Left lung (tissue), 10 donors: ENCODE data around the gene THRSP. TPM values are rescaled to one million over a fixed set of nuclear protein-coding genes. Genes with fewer than 3 reads are reported as not detected.
"Not testable (repeated sequence)": the region's sequence is repeated elsewhere in the genome, so short reads cannot be mapped to it uniquely, and the experiment has no call there.

Source experiments
- ATAC-seq: fragments of 200-7000 bp; cut with Tn5 transposase; one replicate; pipeline ENCODE4 v1.9.1; 2020; ENCODE audit warnings: moderate library complexity
- DNase-seq, 4 donors: peaks; one replicate each; pipeline ENCODE4 v3.0.0-alpha.2; 2013 to 2020
- H3K27ac ChIP-seq, 2 donors: fragments of 200-600 bp; sonication (generic) in 1 of 2; one replicate each; pipeline versions ENCODE4 v1.5.0 to v1.8.0; 2020 to 2021
- H3K27me3 ChIP-seq, 2 donors: fragments of 200-600 bp; sonication (generic) in 1 of 2; one replicate each; pipeline versions ENCODE4 v1.5.0 to v1.8.0; 2020 to 2021
- H3K36me3 ChIP-seq, 2 donors: fragments of 200-600 bp; sonication (generic) in 1 of 2; one replicate each; pipeline versions ENCODE4 v1.5.0 to v1.8.0; 2020 to 2021
- H3K4me1 ChIP-seq, 2 donors: fragments of 200-600 bp; one replicate each; pipeline ENCODE4 v1.8.0; 2021
- H3K4me3 ChIP-seq, 2 donors: fragments of 200-600 bp; sonication (generic) in 1 of 2; one replicate each; pipeline versions ENCODE4 v1.5.0 to v1.8.0; 2020 to 2021; ENCODE audit warnings: mild to moderate bottlenecking in 1 of 2
- H3K9me3 ChIP-seq, 2 donors: fragments of 200-600 bp; sonication (generic) in 1 of 2; one replicate each; pipeline versions ENCODE4 v1.5.0 to v1.8.0; 2020 to 2021
- CTCF ChIP-seq, 2 donors: fragments of 200-600 bp; sonication (generic) in 1 of 2; IDR thresholded peaks; one replicate each; pipeline versions ENCODE4 v1.5.0 to v1.8.0; 2021; ENCODE audit warnings: antibody characterized with exemption in 2 of 2
- intact Hi-C, 2 donors: fragments of 100-400 bp; cut with DNase I; formaldehyde crosslinking; loops; one replicate each; pipeline versions ENCODE4 v1.11.2 to v1.14.2; 2022
- polyA plus RNA-seq, 6 donors: library from polyadenylated mRNA; unstranded; fragments of 120-200 nt; gene quantifications; one replicate each; pipeline ENCODE4 v1.2.1, GENCODE V29; 2013; ENCODE audit not compliant: insufficient read length in 6 of 6
- total RNA-seq, 2 donors: library from RNA; stranded (reverse); fragmentation: NEBNext Ultra II Directional; extraction: Animal tissue kit (Norgen Biotek cat#: 25700); gene quantifications; one replicate each; pipeline ENCODE4 v1.2.1, GENCODE V29; 2021
- donor health status: DM: no; HTN: yes; CAD: no.
- donor health status: DM: no; HTN: no; CAD: no.

Gene THRSP
- total and polyA plus RNA-seq, 8 donors: 0.23 to 0.83 (median 0.44) TPM; not detected in 2

GRCh38 chr11:78054971-78055370 lies 8.7 kb upstream of the THRSP start:
- Histone ChIP-seq H3K27me3 (no peaks in the 10 kb centered on the region), H3K9me3 (no peaks in the 10 kb centered on the region), H3K27ac (no peak overlapping the region), H3K4me1 (no peaks in the 10 kb centered on the region), H3K4me3 (no peak overlapping the region), H3K36me3 (no peaks in the 10 kb centered on the region)
- ATAC-seq: no peak
- no peak for DNase-seq
- no peak for TF ChIP-seq CTCF (IDR thresholded peaks at IDR 0.05)
- intact Hi-C loops: no loop called here

GRCh38 chr11:78056093-78056492 lies 7.6 kb upstream of the THRSP start:
- intact Hi-C loops: no loop called here
- Histone ChIP-seq H3K4me1 (peaks cover 0 to 2% of the 10 kb centered on the region in 2 donors), H3K36me3 (no peaks in the 10 kb centered on the region), H3K27ac (no peak overlapping the region), H3K9me3 (no peaks in the 10 kb centered on the region), H3K4me3 (no peak overlapping the region), H3K27me3 (no peaks in the 10 kb centered on the region)
- no peak for DNase-seq
- TF ChIP-seq CTCF (IDR thresholded peaks at IDR 0.05): no peak
- no peak for ATAC-seq

- Histone ChIP-seq H3K27ac (no peak overlapping the region), H3K27me3 (no peaks in the 10 kb centered on the region)
- no peak for TF ChIP-seq CTCF (IDR thresholded peaks at IDR 0.05)
Measured at GRCh38 chr11:78057462-78058055, 6.1 kb upstream of the THRSP start.

GRCh38 chr11:78059749-78060328 lies 3.8 kb upstream of the THRSP start:
- H3K36me3 ChIP-seq, H3K4me1 ChIP-seq, H3K9me3 ChIP-seq, H3K4me3 ChIP-seq, ATAC-seq, H3K27ac ChIP-seq, H3K27me3 ChIP-seq, intact Hi-C loops, DNase-seq: not testable (repeated sequence)

More at GRCh38 chr11:78057462-78058055, 6.1 kb upstream of the THRSP start:
- ATAC-seq (no peak), DNase-seq (no peak)
- Histone ChIP-seq H3K36me3 (no peaks in the 10 kb centered on the region), H3K9me3 (no peaks in the 10 kb centered on the region), H3K4me3 (no peak overlapping the region), H3K4me1 (peaks cover 0 to 7% of the 10 kb centered on the region in 2 donors)
- intact Hi-C loops: no loop called here

- intact Hi-C loops: no loop called here
- no peaks in the 10 kb centered on the region for H3K27me3 ChIP-seq
- peaks cover 0 to 7% of the 10 kb centered on the region in 2 donors for H3K4me1 ChIP-seq
- no peak overlapping the region for H3K4me3 ChIP-seq
- DNase-seq: no peak
- no peak overlapping the region for H3K27ac ChIP-seq
- TF ChIP-seq CTCF (IDR thresholded peaks at IDR 0.05): no peak
- H3K36me3 ChIP-seq: no peaks in the 10 kb centered on the region
- ATAC-seq: no peak
- no peaks in the 10 kb centered on the region for H3K9me3 ChIP-seq
Measured at GRCh38 chr11:78060533-78060932, 3.1 kb upstream of the THRSP start.
